ENCODE data around the gene CIB4.

CIB4 gene

DNA sequence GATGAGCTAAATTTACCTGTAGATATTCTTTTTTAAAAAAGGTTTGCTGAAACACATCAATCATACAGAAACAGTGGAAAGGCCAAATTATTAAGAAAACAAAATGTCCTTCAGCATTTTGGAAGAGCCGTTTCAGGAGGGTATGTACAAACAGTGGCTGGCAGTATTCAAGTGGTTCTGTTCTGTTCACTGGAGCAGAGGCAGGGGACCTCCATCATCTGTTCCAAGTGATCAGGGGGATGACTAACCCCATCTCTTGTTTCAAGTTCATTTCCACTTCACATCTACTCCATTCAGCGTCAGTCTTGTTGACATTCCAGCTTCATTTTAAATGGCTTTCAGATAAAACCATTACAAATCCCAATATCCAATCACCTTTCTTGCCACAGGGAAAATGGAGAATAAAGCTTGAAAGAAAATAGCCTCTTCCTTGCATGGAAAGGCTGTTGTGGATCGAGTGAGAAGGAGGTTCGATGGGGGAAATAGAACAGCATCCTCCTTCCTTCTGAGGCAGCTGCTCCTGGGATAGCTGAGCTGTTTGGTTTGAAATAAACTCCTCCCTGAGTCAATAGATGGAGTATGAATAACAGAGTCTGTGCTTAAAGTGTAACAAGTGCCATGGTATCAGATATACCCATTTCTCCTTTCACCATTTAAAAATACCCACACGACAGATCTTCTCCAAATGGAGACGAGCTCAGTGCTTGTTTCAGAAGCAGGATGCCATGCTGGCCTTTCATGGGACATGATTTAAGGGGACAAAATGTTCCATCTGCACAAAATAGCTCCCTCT is 99.6 kb downstream of the CIB4 start:
- Histone ChIP-seq H3K9me3 (ENCODE audit: control insufficient read depth, low read depth, low read length) (no peaks in the 10 kb centered on the region), H3K4me3 (ENCODE audit: low read length) (no peak overlapping the region), H3K27me3 (ENCODE audit: control insufficient read depth, insufficient read depth, low read length) (no peaks in the 10 kb centered on the region), H3K36me3 (ENCODE audit: control insufficient read depth, low read depth, low read length) (no peaks in the 10 kb centered on the region), H3K9ac (ENCODE audit: low read length) (no peak overlapping the region), H3K27ac (ENCODE audit: low read length) (no peak overlapping the region), H3K4me1 (ENCODE audit: control insufficient read depth, low read depth, low read length) (peaks cover 13% of the 10 kb centered on the region)

GRCh38 chr2:26540961-26541360 is 100.2 kb downstream of the CIB4 start:
- H3K9me3 ChIP-seq (ENCODE audit: control insufficient read depth, low read depth, low read length): no peaks in the 10 kb centered on the region
- H3K27me3 ChIP-seq (ENCODE audit: control insufficient read depth, insufficient read depth, low read length): no peaks in the 10 kb centered on the region
- H3K9ac ChIP-seq (ENCODE audit: low read length): no peak overlapping the region
- H3K36me3 ChIP-seq (ENCODE audit: control insufficient read depth, low read depth, low read length): no peaks in the 10 kb centered on the region
- peaks cover 13% of the 10 kb centered on the region for H3K4me1 ChIP-seq (ENCODE audit: control insufficient read depth, low read depth, low read length)
- H3K4me3 ChIP-seq (ENCODE audit: low read length): no peak overlapping the region
- H3K27ac ChIP-seq (ENCODE audit: low read length): no peak overlapping the region

GRCh38 chr2:26540306-26540705 is 100.9 kb downstream of the CIB4 start:
- H3K36me3 ChIP-seq (ENCODE audit: control insufficient read depth, low read depth, low read length): no peaks in the 10 kb centered on the region
- no peak overlapping the region for H3K27ac ChIP-seq (ENCODE audit: low read length)
- no peaks in the 10 kb centered on the region for H3K27me3 ChIP-seq (ENCODE audit: control insufficient read depth, insufficient read depth, low read length)
- no peak overlapping the region for H3K9ac ChIP-seq (ENCODE audit: low read length)
- H3K9me3 ChIP-seq (ENCODE audit: control insufficient read depth, low read depth, low read length): no peaks in the 10 kb centered on the region
- peaks cover 13% of the 10 kb centered on the region for H3K4me1 ChIP-seq (ENCODE audit: control insufficient read depth, low read depth, low read length)
- no peak overlapping the region for H3K4me3 ChIP-seq (ENCODE audit: low read length)

DNA sequence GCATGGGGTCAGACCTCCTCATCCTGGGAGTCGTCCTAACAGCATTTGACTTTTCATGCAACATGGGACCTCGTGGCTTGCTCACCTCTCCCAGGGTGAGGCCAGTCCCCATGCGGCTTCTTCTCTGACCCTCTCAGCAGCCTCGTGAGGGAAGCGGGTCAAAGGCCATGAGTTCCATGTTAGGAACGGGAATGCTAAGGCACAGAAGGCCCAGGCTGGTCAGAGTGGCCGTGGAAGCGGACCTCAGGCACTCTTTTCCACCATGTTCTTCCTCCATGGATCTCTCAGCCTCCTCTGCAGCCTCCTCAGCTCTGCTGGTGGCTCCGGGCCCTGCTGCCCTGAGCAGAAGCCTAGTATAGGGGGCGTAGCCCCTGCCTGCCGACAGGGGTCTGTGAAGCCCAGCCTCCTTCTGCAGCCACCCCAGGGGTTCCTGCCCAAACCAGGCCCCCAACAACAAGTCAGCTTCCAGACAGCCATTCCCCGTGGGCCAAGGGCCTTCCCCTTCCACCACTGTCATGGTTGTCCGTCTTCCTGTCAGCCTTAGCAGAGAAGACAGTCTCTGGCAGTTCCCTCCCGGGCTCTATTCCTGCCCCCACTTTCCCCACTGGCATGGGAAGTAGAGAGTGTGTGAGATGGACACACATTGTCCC is 103.2 kb downstream of the CIB4 start:
- H3K4me1 ChIP-seq (ENCODE audit: control insufficient read depth, low read depth, low read length): peaks cover 13% of the 10 kb centered on the region
- no peak overlapping the region for H3K9ac ChIP-seq (ENCODE audit: low read length)
- no peak overlapping the region for H3K27ac ChIP-seq (ENCODE audit: low read length)
- no peaks in the 10 kb centered on the region for H3K27me3 ChIP-seq (ENCODE audit: control insufficient read depth, insufficient read depth, low read length)
- H3K36me3 ChIP-seq (ENCODE audit: control insufficient read depth, low read depth, low read length): no peaks in the 10 kb centered on the region
- no peak overlapping the region for H3K4me3 ChIP-seq (ENCODE audit: low read length)
- no peaks in the 10 kb centered on the region for H3K9me3 ChIP-seq (ENCODE audit: control insufficient read depth, low read depth, low read length)

- no peak overlapping the region for H3K27ac ChIP-seq (ENCODE audit: low read length)
- H3K36me3 ChIP-seq (ENCODE audit: control insufficient read depth, low read depth, low read length): no peaks in the 10 kb centered on the region
- H3K4me1 ChIP-seq (ENCODE audit: control insufficient read depth, low read depth, low read length): peaks cover 13% of the 10 kb centered on the region
- no peaks in the 10 kb centered on the region for H3K9me3 ChIP-seq (ENCODE audit: control insufficient read depth, low read depth, low read length)
- H3K4me3 ChIP-seq (ENCODE audit: low read length): no peak overlapping the region
- H3K27me3 ChIP-seq (ENCODE audit: control insufficient read depth, insufficient read depth, low read length): no peaks in the 10 kb centered on the region
- no peak overlapping the region for H3K9ac ChIP-seq (ENCODE audit: low read length)
Observed at GRCh38 chr2:26537069-26537825, 103.9 kb downstream of the CIB4 start.

- no peak overlapping the region for H3K9ac ChIP-seq (ENCODE audit: low read length)
- no peak overlapping the region for H3K4me3 ChIP-seq (ENCODE audit: low read length)
- no peaks in the 10 kb centered on the region for H3K9me3 ChIP-seq (ENCODE audit: control insufficient read depth, low read depth, low read length)
- no peak overlapping the region for H3K27ac ChIP-seq (ENCODE audit: low read length)
- H3K27me3 ChIP-seq (ENCODE audit: control insufficient read depth, insufficient read depth, low read length): no peaks in the 10 kb centered on the region
- H3K4me1 ChIP-seq (ENCODE audit: control insufficient read depth, low read depth, low read length): peaks cover 13% of the 10 kb centered on the region
- H3K36me3 ChIP-seq (ENCODE audit: control insufficient read depth, low read depth, low read length): no peaks in the 10 kb centered on the region
Observed at GRCh38 chr2:26536371-26537068, 104.6 kb downstream of the CIB4 start.

- H3K27ac ChIP-seq (ENCODE audit: low read length): no peak overlapping the region
- H3K36me3 ChIP-seq (ENCODE audit: control insufficient read depth, low read depth, low read length): no peaks in the 10 kb centered on the region
- no peaks in the 10 kb centered on the region for H3K27me3 ChIP-seq (ENCODE audit: control insufficient read depth, insufficient read depth, low read length)
- no peak overlapping the region for H3K4me3 ChIP-seq (ENCODE audit: low read length)
- H3K9me3 ChIP-seq (ENCODE audit: control insufficient read depth, low read depth, low read length): no peaks in the 10 kb centered on the region
- H3K4me1 ChIP-seq (ENCODE audit: control insufficient read depth, low read depth, low read length): peaks cover 6% of the 10 kb centered on the region
- no peak overlapping the region for H3K9ac ChIP-seq (ENCODE audit: low read length)
Observed at GRCh38 chr2:26535663-26536275, 105.4 kb downstream of the CIB4 start.

GRCh38 chr2:26534865-26535662 is 106.1 kb downstream of the CIB4 start:
- Histone ChIP-seq H3K27me3 (ENCODE audit: control insufficient read depth, insufficient read depth, low read length) (no peaks in the 10 kb centered on the region), H3K4me3 (ENCODE audit: low read length) (no peak overlapping the region), H3K27ac (ENCODE audit: low read length) (no peak overlapping the region)

GRCh38 chr2:26534098-26534864 is 106.9 kb downstream of the CIB4 start:
- Histone ChIP-seq H3K36me3 (ENCODE audit: control insufficient read depth, low read depth, low read length) (no peaks in the 10 kb centered on the region), H3K9me3 (ENCODE audit: control insufficient read depth, low read depth, low read length) (no peaks in the 10 kb centered on the region), H3K4me1 (ENCODE audit: control insufficient read depth, low read depth, low read length) (no peaks in the 10 kb centered on the region), H3K4me3 (ENCODE audit: low read length) (no peak overlapping the region), H3K27me3 (ENCODE audit: control insufficient read depth, insufficient read depth, low read length) (no peaks in the 10 kb centered on the region), H3K9ac (ENCODE audit: low read length) (no peak overlapping the region), H3K27ac (ENCODE audit: low read length) (no peak overlapping the region)

More at GRCh38 chr2:26534865-26535662, 106.1 kb downstream of the CIB4 start:
- H3K4me1 ChIP-seq (ENCODE audit: control insufficient read depth, low read depth, low read length): no peaks in the 10 kb centered on the region
- no peaks in the 10 kb centered on the region for H3K9me3 ChIP-seq (ENCODE audit: control insufficient read depth, low read depth, low read length)
- no peaks in the 10 kb centered on the region for H3K36me3 ChIP-seq (ENCODE audit: control insufficient read depth, low read depth, low read length)
- no peak overlapping the region for H3K9ac ChIP-seq (ENCODE audit: low read length)

- Histone ChIP-seq H3K27ac (ENCODE audit: low read length) (no peak overlapping the region), H3K9ac (ENCODE audit: low read length) (no peak overlapping the region), H3K36me3 (ENCODE audit: control insufficient read depth, low read depth, low read length) (no peaks in the 10 kb centered on the region), H3K4me3 (ENCODE audit: low read length) (no peak overlapping the region), H3K4me1 (ENCODE audit: control insufficient read depth, low read depth, low read length) (no peaks in the 10 kb centered on the region), H3K9me3 (ENCODE audit: control insufficient read depth, low read depth, low read length) (no peaks in the 10 kb centered on the region), H3K27me3 (ENCODE audit: control insufficient read depth, insufficient read depth, low read length) (no peaks in the 10 kb centered on the region)
Observed at GRCh38 chr2:26533661-26534060, 107.5 kb downstream of the CIB4 start.
